Cardiac muscle cell (in vitro differentiated cells and primary cell): ENCODE measurements around the gene OPRL1. TPM values are rescaled to one million over a fixed set of nuclear protein-coding genes. Genes with fewer than 3 reads are reported as not detected.
"Not testable (repeated sequence)": the region's sequence is repeated elsewhere in the genome, so short reads cannot be mapped to it uniquely, and the experiment has no call there.

Experiments
- DNase-seq, 2 donors: peaks; one replicate each; pipeline versions ENCODE4 v3.0.0 to v3.0.0-alpha.2; 2010 to 2017; ENCODE audit warnings: low read depth in 1 of 2, low spot score in 1 of 2
- H3K27ac ChIP-seq: fragments of 200-600 bp; sonication (generic); 2 replicates; pipeline ENCODE4 v1.5.1; 2016
- H3K27me3 ChIP-seq: fragments of 200-600 bp; sonication (generic); 2 replicates; pipeline ENCODE4 v1.6.0; 2016; ENCODE audit warnings: control low read depth
- H3K36me3 ChIP-seq: fragments of 200-600 bp; sonication (generic); 2 replicates; pipeline ENCODE4 v1.5.1; 2016; ENCODE audit warnings: control low read depth
- H3K4me1 ChIP-seq: fragments of 200-600 bp; sonication (generic); 2 replicates; pipeline ENCODE4 v1.8.1; 2017; ENCODE audit warnings: low read depth, mild to moderate bottlenecking, mixed run types
- H3K4me3 ChIP-seq: fragments of 200-600 bp; sonication (generic); 2 replicates; pipeline ENCODE4 v1.5.1; 2016; ENCODE audit warnings: mild to moderate bottlenecking
- H3K9me3 ChIP-seq: fragments of 200-600 bp; sonication (generic); 2 replicates; pipeline ENCODE4 v1.5.1; 2017; ENCODE audit warnings: low read depth, mild to moderate bottlenecking, control low read depth
- polyA plus RNA-seq: library from polyadenylated mRNA; unstranded; fragments of >200 nt; fragmentation: Nextera tagmentation; extraction: Ambion mirVana; gene quantifications from 2 replicates; pipeline ENCODE4 v1.2.1, GENCODE V29; 2016
- total RNA-seq: library from RNA; depleted of rRNA; stranded (reverse); fragments of >200 nt; gene quantifications from 2 replicates; pipeline ENCODE4 v1.2.3, GENCODE V29; 2016
- TF ChIP-seq, protein P1 (sequence below): IDR thresholded peaks from 2 replicates; pipeline ENCODE4 v1.5.1; 2012; ENCODE audit warnings: low read depth, mild to moderate bottlenecking, low read length

Gene OPRL1
- total and polyA plus RNA-seq, 2 experiments from 2014 or later, result 2.1 to 9.6 TPM

DNA sequence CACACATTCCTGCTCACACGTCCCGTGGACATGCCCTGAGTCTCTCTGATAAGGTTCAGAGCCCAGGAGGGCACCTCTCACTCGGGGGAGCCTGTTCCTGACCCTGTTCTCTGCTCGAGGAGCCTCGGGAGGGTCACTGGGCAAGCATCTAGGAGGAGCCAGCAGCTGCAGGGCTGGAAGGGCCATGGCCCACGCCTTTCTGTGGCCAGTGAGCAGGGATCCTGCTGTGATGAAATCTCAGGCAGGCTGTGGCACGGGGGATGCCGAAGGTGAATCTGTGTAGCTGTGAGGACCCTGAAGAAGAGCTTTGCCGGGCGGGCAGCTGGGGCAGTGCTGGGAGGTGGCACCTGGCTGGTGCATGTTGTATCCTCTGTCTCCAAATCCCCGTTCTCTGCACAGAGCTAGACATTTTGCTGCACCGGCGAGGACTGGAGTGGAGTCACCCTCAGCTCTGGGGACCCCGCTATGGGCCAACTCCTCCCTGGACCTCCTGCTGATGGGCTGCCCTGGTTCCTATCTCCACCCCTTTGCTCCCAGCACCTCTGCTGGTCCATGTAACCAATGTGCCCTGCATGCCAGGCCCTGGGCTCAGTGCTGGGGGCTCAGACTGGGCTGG, 34.6 kb downstream of the OPRL1 start:
- DNase-seq, result no peak
- H3K4me1 ChIP-seq, result peaks cover 3% of the 10 kb centered on the region
- H3K9me3 ChIP-seq, result no peaks in the 10 kb centered on the region
- H3K4me3 ChIP-seq, result no peak overlapping the region
- no peak overlapping the region for H3K27ac ChIP-seq
- TF ChIP-seq, protein P1, sequence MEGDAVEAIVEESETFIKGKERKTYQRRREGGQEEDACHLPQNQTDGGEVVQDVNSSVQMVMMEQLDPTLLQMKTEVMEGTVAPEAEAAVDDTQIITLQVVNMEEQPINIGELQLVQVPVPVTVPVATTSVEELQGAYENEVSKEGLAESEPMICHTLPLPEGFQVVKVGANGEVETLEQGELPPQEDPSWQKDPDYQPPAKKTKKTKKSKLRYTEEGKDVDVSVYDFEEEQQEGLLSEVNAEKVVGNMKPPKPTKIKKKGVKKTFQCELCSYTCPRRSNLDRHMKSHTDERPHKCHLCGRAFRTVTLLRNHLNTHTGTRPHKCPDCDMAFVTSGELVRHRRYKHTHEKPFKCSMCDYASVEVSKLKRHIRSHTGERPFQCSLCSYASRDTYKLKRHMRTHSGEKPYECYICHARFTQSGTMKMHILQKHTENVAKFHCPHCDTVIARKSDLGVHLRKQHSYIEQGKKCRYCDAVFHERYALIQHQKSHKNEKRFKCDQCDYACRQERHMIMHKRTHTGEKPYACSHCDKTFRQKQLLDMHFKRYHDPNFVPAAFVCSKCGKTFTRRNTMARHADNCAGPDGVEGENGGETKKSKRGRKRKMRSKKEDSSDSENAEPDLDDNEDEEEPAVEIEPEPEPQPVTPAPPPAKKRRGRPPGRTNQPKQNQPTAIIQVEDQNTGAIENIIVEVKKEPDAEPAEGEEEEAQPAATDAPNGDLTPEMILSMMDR, result no peak
- no peaks in the 10 kb centered on the region for H3K36me3 ChIP-seq
- no peaks in the 10 kb centered on the region for H3K27me3 ChIP-seq

DNA sequence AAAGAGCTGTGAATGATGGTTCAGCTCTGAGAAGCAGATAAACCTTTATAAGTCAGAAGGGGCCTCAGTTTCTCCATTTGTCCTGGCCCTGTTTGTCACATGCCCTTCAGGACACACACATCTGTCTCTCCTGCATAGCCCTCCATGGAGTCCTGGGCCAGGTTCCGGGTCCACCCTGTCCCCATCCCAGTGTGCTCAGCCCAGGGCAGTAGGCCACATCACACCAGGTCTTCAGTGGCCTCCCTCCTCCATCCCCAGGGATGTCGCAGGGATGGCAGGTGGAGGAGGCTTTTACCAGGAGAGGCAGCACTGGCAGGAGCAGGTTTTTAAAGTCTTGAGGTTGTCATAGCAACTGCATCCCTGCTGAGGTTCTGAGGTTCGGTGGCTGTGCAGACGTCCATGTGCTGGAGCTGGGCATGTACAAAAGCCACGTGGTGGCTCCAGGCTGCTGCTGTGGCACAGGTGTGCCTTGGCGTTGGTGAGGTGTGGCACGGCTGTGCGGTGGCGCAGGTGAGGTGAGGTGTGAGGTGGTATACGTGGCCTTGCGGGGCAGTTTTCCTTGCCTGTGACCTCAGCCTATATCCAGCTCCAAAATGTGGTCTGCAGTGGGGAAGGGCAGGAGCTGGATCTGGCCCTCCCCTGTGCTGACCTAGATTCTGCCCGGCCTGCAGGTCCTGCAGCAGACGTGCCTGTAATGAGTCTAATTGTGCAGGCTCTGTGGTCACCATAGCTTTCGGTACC, 35.5 kb downstream of the OPRL1 start:
- Histone ChIP-seq H3K9me3 (no peaks in the 10 kb centered on the region), H3K27me3 (no peaks in the 10 kb centered on the region), H3K36me3 (no peaks in the 10 kb centered on the region), H3K27ac (no peak overlapping the region), H3K4me1 (peaks cover 3% of the 10 kb centered on the region), H3K4me3 (no peak overlapping the region)
- TF ChIP-seq, protein P1, result no peak
- DNase-seq, result no peak

DNA sequence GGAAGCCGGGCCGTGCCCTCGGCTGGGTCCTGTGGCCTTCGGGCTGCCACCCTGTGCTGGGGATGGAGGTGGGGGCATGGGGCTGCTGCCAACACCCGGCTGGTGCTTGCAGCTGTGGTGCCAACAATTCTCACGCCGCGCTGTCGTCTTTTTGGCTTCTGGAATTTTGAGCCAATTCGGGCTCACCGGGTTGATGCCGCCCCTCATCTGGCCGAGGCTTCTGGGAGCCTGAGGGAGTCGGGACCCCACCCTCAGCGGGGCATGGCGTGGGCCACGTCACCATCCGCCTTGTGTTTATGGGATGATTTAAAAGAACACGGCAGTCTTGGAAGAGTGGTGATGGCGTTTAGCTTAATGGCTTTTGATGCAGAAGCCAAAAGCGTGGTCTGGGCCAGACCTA, 36.1 kb downstream of the OPRL1 start:
- Histone ChIP-seq H3K27me3 (no peaks in the 10 kb centered on the region), H3K4me3 (no peak overlapping the region), H3K4me1 (peaks cover 3% of the 10 kb centered on the region), H3K36me3 (no peaks in the 10 kb centered on the region), H3K27ac (no peak overlapping the region), H3K9me3 (no peaks in the 10 kb centered on the region)
- TF ChIP-seq, protein P1, result no peak
- DNase-seq, result no peak

DNA sequence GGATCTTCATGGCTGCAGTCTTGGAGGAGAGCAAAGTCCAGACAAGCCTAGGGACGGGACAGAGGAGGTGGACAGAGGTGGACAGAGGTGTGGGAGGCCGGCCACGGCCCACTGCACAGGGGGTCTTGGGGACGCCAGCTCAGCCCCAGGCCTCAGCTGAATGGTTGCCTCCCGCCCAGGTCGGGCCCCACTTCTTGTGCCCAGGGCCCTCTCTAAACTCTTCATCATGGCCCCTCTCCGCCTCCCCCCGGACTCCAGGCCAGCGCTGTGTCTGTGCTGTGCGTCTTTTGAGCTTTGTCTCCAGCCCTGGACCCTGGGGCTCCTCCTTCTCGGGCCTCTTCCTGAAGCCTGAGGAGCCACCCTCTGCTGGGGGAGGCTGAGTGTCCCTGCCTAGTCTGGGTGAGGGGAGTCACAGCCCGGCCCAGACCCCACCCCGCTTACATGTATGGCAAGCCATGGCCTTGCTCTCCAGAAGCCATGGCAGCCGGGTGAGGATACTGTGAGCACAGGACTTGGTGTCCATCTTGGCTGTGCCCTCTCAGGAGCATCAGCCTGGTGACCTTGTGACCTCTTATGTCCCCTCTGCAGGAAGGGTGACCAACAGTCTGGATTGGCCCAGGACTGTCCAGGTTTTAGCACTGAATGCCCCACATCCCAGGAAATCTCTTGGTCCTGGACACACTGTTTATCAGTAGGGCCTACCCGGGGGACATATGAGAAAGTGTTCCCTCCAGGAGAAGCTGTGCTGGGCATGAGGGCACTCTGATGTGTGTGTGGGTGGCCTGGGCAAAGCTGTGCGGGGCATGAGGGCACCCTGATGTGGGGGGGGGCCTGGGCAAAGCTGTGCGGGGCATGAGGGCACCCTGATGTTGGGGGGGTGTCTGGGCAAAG, 36.9 kb downstream of the OPRL1 start:
- Histone ChIP-seq H3K36me3 (no peaks in the 10 kb centered on the region), H3K9me3 (no peaks in the 10 kb centered on the region), H3K27ac (no peak overlapping the region), H3K4me3 (no peak overlapping the region), H3K27me3 (no peaks in the 10 kb centered on the region), H3K4me1 (no peaks in the 10 kb centered on the region)
- TF ChIP-seq, protein P1, result no peak
- no peak for DNase-seq

DNA sequence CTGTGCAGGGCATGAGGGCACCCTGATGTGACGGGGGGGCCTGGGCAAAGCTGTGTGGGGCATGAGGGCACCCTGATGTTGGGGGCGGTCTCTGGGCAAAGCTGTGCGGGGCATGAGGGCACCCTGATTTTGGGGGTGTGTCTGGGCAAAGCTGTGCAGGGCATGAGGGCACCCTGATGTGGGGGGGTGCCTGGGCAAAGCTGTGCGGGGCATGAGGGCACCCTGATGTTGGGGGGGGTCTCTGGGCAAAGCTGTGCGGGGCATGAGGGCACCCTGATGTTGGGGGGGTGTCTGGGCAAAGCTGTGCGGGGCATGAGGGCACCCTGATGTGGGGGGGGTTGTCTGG, 37.5 kb downstream of the OPRL1 start:
- H3K4me3 ChIP-seq, H3K4me1 ChIP-seq, H3K27ac ChIP-seq, H3K36me3 ChIP-seq, H3K27me3 ChIP-seq, H3K9me3 ChIP-seq, DNase-seq: not testable (repeated sequence)
